Astrocyte of the cerebellum (primary cell): ENCODE data around the gene PARVB.

Source experiments
- DNase-seq: peaks from one replicate; pipeline ENCODE4 v3.0.0-alpha.2; 2011; ENCODE audit warnings: low read depth
- H3K4me3 ChIP-seq: 2 replicates; pipeline ENCODE4 v1.5.1; 2011; ENCODE audit warnings: mild to moderate bottlenecking, low read depth, low read length, moderate library complexity
- in situ Hi-C: cut with HindIII; loops from 2 replicates; pipeline ENCODE4 v1.10.0; 2017; ENCODE audit warnings: low sequenced_read_pairs
- TF ChIP-seq, protein P1 (sequence below): IDR thresholded peaks from 2 replicates; pipeline ENCODE4 v1.5.1; 2012; ENCODE audit warnings: low read length, low read depth, moderate library complexity, mild to moderate bottlenecking; ENCODE audit errors: missing control alignments

Gene PARVB

DNA sequence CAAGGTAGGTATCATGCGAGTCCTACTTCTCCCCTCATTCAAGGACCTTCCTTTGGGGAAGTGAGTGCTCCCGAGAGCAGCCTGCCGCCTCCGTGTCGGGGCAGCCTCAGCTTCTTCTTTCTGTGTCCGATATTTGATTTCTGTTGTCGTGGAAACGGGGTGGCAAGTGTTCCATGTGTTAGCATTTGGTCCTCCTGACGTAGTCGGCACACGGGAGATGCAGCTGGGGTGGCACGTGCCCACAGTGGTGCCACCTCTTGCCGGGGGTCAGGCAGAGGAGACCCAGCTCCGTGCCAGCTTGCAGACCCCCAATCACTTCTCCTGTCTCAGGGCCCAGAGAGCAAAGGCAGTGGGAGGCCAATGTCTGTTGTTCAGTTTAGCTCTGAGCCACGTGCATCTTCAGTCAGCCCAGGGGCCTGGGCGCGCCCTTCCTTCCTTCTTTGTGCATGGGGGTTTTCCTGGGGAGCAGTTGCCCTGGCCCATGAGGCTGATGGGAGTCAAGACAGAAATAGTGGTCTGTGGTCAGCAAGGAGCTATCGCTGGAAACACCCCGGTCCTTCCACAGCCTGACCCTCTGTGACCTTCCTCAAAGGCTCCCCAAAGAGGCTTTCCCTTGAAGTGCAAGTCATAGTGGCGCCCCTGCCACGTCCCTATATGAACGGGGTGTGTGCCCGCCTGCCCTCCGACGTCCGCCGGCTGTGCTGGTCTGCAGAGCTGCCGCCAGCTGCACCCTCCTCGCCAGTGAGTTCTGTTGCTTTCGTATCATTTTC, 44.5 kb downstream of the PARVB start:
- H3K4me3 ChIP-seq: no peak overlapping the region
- TF ChIP-seq, protein P1, sequence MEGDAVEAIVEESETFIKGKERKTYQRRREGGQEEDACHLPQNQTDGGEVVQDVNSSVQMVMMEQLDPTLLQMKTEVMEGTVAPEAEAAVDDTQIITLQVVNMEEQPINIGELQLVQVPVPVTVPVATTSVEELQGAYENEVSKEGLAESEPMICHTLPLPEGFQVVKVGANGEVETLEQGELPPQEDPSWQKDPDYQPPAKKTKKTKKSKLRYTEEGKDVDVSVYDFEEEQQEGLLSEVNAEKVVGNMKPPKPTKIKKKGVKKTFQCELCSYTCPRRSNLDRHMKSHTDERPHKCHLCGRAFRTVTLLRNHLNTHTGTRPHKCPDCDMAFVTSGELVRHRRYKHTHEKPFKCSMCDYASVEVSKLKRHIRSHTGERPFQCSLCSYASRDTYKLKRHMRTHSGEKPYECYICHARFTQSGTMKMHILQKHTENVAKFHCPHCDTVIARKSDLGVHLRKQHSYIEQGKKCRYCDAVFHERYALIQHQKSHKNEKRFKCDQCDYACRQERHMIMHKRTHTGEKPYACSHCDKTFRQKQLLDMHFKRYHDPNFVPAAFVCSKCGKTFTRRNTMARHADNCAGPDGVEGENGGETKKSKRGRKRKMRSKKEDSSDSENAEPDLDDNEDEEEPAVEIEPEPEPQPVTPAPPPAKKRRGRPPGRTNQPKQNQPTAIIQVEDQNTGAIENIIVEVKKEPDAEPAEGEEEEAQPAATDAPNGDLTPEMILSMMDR: no peak
- in situ Hi-C loops: no loop called here
- no peak for DNase-seq

DNA sequence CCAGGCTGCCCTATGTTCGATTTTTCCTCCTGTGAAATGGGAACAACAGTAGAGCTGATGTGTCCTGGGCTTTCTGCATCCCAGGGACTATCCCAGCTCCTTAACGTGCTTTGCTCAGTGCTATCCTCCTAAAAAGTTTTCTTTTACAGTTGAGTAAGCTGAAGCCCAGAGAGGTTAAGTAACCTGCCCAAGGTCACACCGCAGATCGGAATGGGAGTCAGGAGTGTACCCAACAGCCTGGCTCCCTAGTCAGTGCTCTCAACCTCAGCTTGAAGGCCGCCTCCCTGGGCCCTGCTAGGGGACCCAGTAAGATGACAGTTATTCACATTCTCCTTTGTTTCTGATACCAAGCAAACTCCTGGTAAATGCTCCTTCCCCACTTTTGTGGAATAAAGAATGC, 45.9 kb downstream of the PARVB start:
- in situ Hi-C loops: no loop called here
- no peak for DNase-seq
- TF ChIP-seq, protein P1: no peak
- H3K4me3 ChIP-seq: no peak overlapping the region

- TF ChIP-seq, protein P1: no peak
- DNase-seq: no peak
- in situ Hi-C loops: no loop called here
- H3K4me3 ChIP-seq: no peak overlapping the region
These were observed 47.8 kb downstream of the PARVB start for GRCh38 chr22:44071781-44072326.

DNA sequence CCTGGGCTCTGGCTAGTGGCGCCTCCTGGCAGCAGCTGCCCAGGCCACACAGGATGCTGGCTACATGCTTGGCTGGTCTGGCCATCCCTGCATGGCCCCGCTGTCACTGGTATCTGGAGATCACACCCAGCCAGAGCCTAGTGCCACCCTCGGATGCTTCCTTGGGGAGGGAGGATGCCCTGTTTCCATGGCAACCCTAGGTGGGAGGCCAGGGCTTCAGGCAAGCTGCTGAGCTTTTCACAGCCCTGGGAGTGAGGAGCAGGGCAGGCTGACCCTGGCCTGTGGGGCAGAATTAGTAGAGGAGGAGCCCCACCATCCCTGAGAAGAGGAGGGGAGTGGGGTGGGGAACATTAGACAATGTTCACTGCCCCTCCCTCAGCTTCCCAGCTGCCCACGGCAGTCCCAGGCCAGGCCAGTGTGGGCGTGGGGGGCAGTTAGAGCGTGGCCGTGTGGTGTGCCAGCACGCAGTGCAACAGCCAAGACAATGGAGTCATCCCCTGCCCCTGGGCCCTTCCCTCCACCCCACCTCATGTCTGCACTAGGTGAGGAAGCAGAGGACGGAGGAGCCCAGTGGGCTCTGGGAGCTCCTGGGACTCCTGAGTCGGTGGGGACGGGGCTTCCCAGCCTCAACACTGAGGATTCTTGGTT, 50.4 kb downstream of the PARVB start:
- in situ Hi-C loops: no loop called here
- no peak for DNase-seq
- TF ChIP-seq, protein P1: no peak
- no peak overlapping the region for H3K4me3 ChIP-seq

GRCh38 chr22:44075022-44075421, 50.9 kb downstream of the PARVB start:
- TF ChIP-seq, protein P1: no peak
- no peak overlapping the region for H3K4me3 ChIP-seq
- in situ Hi-C loops: no loop called here
- DNase-seq: no peak

DNA sequence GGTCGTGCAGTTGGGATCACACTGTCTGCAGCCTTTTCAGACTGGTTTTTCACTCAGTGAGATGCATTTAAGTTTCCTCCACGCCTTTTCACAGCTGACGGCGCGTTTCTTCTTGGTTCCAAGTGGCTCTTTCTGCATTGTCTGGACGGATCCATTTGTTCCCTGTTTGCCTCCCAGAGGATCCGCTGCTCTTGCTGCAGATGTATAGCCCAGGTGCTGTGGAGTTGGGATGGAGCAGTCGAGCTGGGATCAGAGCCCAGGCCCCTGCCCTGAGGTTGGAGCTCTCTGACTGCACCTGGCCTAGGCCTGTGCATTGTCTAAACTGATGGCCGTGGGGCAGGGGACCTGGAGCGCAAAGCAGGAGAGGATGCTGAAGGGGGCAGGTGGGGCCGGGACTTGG, 51.6 kb downstream of the PARVB start:
- TF ChIP-seq, protein P1: no peak
- DNase-seq: no peak
- in situ Hi-C loops: no loop called here
- no peak overlapping the region for H3K4me3 ChIP-seq
